H1 (cell line): ENCODE measurements around the gene ZNF750. TPM values are rescaled to one million over a fixed set of nuclear protein-coding genes. Genes with fewer than 3 reads are reported as not detected.

Source experiments
- CTCF ChIA-PET: fragments of 300-600 bp; sonication (Branson Sonifier 250); formaldehyde crosslinking; loops from one replicate; lab custom pipeline; 2021; ENCODE audit not compliant: partially characterized antibody; lab: Charles Lee
- POLR2A ChIA-PET: fragments of 300-600 bp; sonication (Branson Sonifier 250); formaldehyde crosslinking; loops from one replicate; lab custom pipeline; 2021; ENCODE audit warnings: inconsistent platforms; ENCODE audit not compliant: partially characterized antibody; lab: Charles Lee
- DNase-seq, 2 experiments: peaks; one replicate each; pipeline versions ENCODE4 v3.0.0 to v3.0.0-alpha.2; 2010 to 2022; ENCODE audit warnings: low spot score in 2 of 2, low read depth in 1 of 2, mixed read lengths in 1 of 2
- FAIRE-seq: peaks from 2 replicates; lab custom pipeline; 2011; peaks lifted over from hg19 to GRCh38; lab: Jason Lieb, UNC
- H2AFZ ChIP-seq: 2 replicates; pipeline ENCODE4 v1.8.1; 2012; ENCODE audit warnings: low read length, inconsistent platforms
- H2AK5ac ChIP-seq: 2 replicates; pipeline ENCODE4 v1.6.1; 2013; ENCODE audit warnings: low read depth, low read length
- H2BK120ac ChIP-seq: replicated peaks from 2 replicates; pipeline ENCODE3; 2013; ENCODE audit warnings: low read depth, low read length, inconsistent platforms
- H2BK12ac ChIP-seq: 2 replicates; pipeline ENCODE4 v1.6.1; 2013; ENCODE audit warnings: low read depth, low read length
- H2BK15ac ChIP-seq: 2 replicates; pipeline ENCODE4 v1.6.1; 2013; ENCODE audit warnings: low read length
- H2BK20ac ChIP-seq: 2 replicates; pipeline ENCODE4 v1.6.1; 2013; ENCODE audit warnings: low read length
- H2BK5ac ChIP-seq: 2 replicates; pipeline ENCODE4 v1.6.1; 2013; ENCODE audit warnings: low read depth, low read length
- H3K14ac ChIP-seq: 2 replicates; pipeline ENCODE4 v1.6.1; 2013; ENCODE audit warnings: inconsistent platforms; ENCODE audit not compliant: insufficient read length
- H3K18ac ChIP-seq: 2 replicates; pipeline ENCODE4 v1.6.1; 2013; ENCODE audit warnings: low read length; ENCODE audit errors: extremely low read depth
- H3K23ac ChIP-seq: 2 replicates; pipeline ENCODE4 v1.6.1; 2013; ENCODE audit warnings: inconsistent platforms; ENCODE audit not compliant: insufficient read length
- H3K23me2 ChIP-seq: 2 replicates; pipeline ENCODE4 v1.6.1; 2013; ENCODE audit warnings: low read depth, low read length
- H3K27ac ChIP-seq: 2 replicates; pipeline ENCODE4 v1.6.1; 2011; ENCODE audit warnings: low read depth, low read length, inconsistent platforms
- H3K27me3 ChIP-seq, 4 experiments: replicated peaks in 1 of 4; 1 replicate in 1 of 4; 2 replicates in 3 of 4; pipeline versions ENCODE4 v1.6.1 to v1.8.1; 2011 to 2013; ENCODE audit warnings: low read length in 3 of 4, mild to moderate bottlenecking in 3 of 4, inconsistent platforms in 2 of 4, mixed read lengths in 2 of 4, moderate library complexity in 1 of 4; ENCODE audit not compliant: control insufficient read depth in 3 of 4, insufficient read depth in 3 of 4; ENCODE audit errors: extremely low read depth in 1 of 4
- H3K36me3 ChIP-seq, 4 experiments: 2 replicates each; pipeline versions ENCODE4 v1.6.1 to v1.8.1; 2011 to 2013; ENCODE audit warnings: mild to moderate bottlenecking in 4 of 4, low read length in 3 of 4, moderate library complexity in 2 of 4, control low read depth in 1 of 4, inconsistent platforms in 1 of 4; ENCODE audit not compliant: insufficient read depth in 4 of 4, control insufficient read depth in 2 of 4
- H3K4ac ChIP-seq: replicated peaks from 2 replicates; pipeline ENCODE3; 2013; ENCODE audit warnings: low read length, low read depth, mixed read lengths, inconsistent platforms; ENCODE audit not compliant: insufficient read length
- H3K4me1 ChIP-seq, 4 experiments: replicated peaks in 1 of 4; 1 replicate in 1 of 4; 2 replicates in 3 of 4; pipeline versions ENCODE4 v1.6.1 to v1.8.1; 2011 to 2013; ENCODE audit warnings: low read length in 3 of 4, inconsistent platforms in 2 of 4, mixed read lengths in 1 of 4; ENCODE audit not compliant: insufficient read depth in 4 of 4, control insufficient read depth in 3 of 4
- H3K4me2 ChIP-seq, 2 experiments: 2 replicates each; pipeline versions ENCODE4 v1.6.1 to v1.8.1; 2011 to 2013; ENCODE audit warnings: low read depth in 2 of 2, low read length in 2 of 2, control low read depth in 1 of 2, inconsistent platforms in 1 of 2, mild to moderate bottlenecking in 1 of 2; ENCODE audit not compliant: insufficient read depth in 1 of 2
- H3K4me3 ChIP-seq, 4 experiments: fragments of 200-600, 300-600 bp in 1 of 4; sonication (generic), shearing (Covaris generic), sonication (Bioruptor Twin) in 1 of 4; 2 replicates each; pipeline versions ENCODE4 v1.5.1 to v1.8.1; 2011 to 2016; ENCODE audit warnings: low read length in 4 of 4, low read depth in 3 of 4, control low read depth in 2 of 4, inconsistent platforms in 2 of 4, mild to moderate bottlenecking in 2 of 4, mixed read lengths in 1 of 4, moderate library complexity in 1 of 4; ENCODE audit not compliant: insufficient read depth in 2 of 4; ENCODE audit errors: extremely low read depth in 1 of 4
- H3K56ac ChIP-seq: replicated peaks from 2 replicates; pipeline ENCODE3; 2013; ENCODE audit warnings: low read depth, mild to moderate bottlenecking, mixed read lengths, low read length, inconsistent platforms; ENCODE audit not compliant: insufficient read length
- H3K79me1 ChIP-seq: 2 replicates; pipeline ENCODE4 v1.6.1; 2013; ENCODE audit warnings: low read depth, low read length, control low read depth
- H3K79me2 ChIP-seq, 2 experiments: 2 replicates each; pipeline versions ENCODE4 v1.6.1 to v1.8.1; 2012 to 2013; ENCODE audit warnings: low read length in 2 of 2, mild to moderate bottlenecking in 2 of 2, inconsistent platforms in 1 of 2; ENCODE audit not compliant: insufficient read depth in 2 of 2, control insufficient read depth in 1 of 2
- H3K9ac ChIP-seq, 4 experiments: replicated peaks in 1 of 4; 1 replicate in 1 of 4; 2 replicates in 3 of 4; pipeline versions ENCODE4 v1.6.1 to v1.8.1; 2011 to 2013; ENCODE audit warnings: low read depth in 3 of 4, low read length in 3 of 4, control low read depth in 2 of 4, mild to moderate bottlenecking in 2 of 4, moderate library complexity in 2 of 4, inconsistent platforms in 1 of 4; ENCODE audit errors: extremely low read depth in 1 of 4
- H3K9me3 ChIP-seq, 2 experiments: 2 replicates each; pipeline versions ENCODE4 v1.6.1 to v1.8.1; 2012 to 2013; ENCODE audit warnings: mild to moderate bottlenecking in 2 of 2, moderate library complexity in 2 of 2, control low read depth in 1 of 2, inconsistent platforms in 1 of 2, low read depth in 1 of 2, low read length in 1 of 2, mixed read lengths in 1 of 2; ENCODE audit not compliant: insufficient read depth in 2 of 2
- H4K20me1 ChIP-seq, 2 experiments: replicated peaks in 1 of 2; 2 replicates each; pipeline versions ENCODE3 to v1.8.1; 2011 to 2013; ENCODE audit warnings: inconsistent platforms in 2 of 2, low read length in 2 of 2, mild to moderate bottlenecking in 1 of 2; ENCODE audit not compliant: insufficient read depth in 2 of 2, control insufficient read depth in 1 of 2
- H4K5ac ChIP-seq: 2 replicates; pipeline ENCODE4 v1.6.1; 2013; ENCODE audit warnings: low read length, low read depth, mixed read lengths, inconsistent platforms; ENCODE audit not compliant: insufficient read length
- H4K8ac ChIP-seq: 2 replicates; pipeline ENCODE4 v1.8.0; 2013; ENCODE audit warnings: mild to moderate bottlenecking, moderate library complexity, low read length, inconsistent platforms; ENCODE audit not compliant: insufficient read depth; ENCODE audit errors: extremely low read depth
- H4K91ac ChIP-seq: replicated peaks from 2 replicates; pipeline ENCODE3; 2013; ENCODE audit warnings: low read length, mixed read lengths, inconsistent platforms; ENCODE audit not compliant: insufficient read length
- EGR1 ChIP-seq: IDR thresholded peaks from 2 replicates; pipeline ENCODE4 v1.6.1; 2011; ENCODE audit warnings: low read depth, low read length, borderline replicate concordance
- MAX ChIP-seq: IDR thresholded peaks from 2 replicates; pipeline ENCODE4 v1.6.1; 2012; ENCODE audit warnings: inconsistent platforms
- POLR2A ChIP-seq, 2 experiments: IDR thresholded peaks; 1 replicate in 1 of 2; 2 replicates in 1 of 2; pipeline ENCODE4 v1.6.1; 2011; ENCODE audit warnings: low read depth in 2 of 2, low read length in 2 of 2, mild to moderate bottlenecking in 2 of 2; ENCODE audit errors: control extremely low read depth in 1 of 2
- YY1 ChIP-seq: IDR thresholded peaks from 2 replicates; pipeline ENCODE4 v1.6.1; 2011; ENCODE audit warnings: low read depth, mild to moderate bottlenecking, low read length
- WGBS, 2 experiments: shearing (Covaris generic) in 1 of 2; methylation state at CpG; one replicate each; pipeline versions ENCODE4 v1.1.6 to v1.1.7; 2013 to 2015; ENCODE audit warnings: low lambda C conversion rate in 2 of 2, mixed read lengths in 2 of 2, inconsistent platforms in 1 of 2, low coverage in 1 of 2, missing lambda C conversion rate in 1 of 2; ENCODE audit not compliant: insufficient replicate concordance in 2 of 2, insufficient coverage in 1 of 2, insufficient read length in 1 of 2; ENCODE audit errors: extremely low coverage in 1 of 2, missing lambda C conversion rate in 1 of 2; 5-methylcytosine and 5-hydroxymethylcytosine counted together
- polyA plus RNA-seq, 7 experiments: library from polyadenylated mRNA; depleted of rRNA in 3 of 7; stranded (reverse) in 5 of 7; unstranded in 2 of 7; fragments of >200 nt in 5 of 7; fragments of 200-250 nt in 2 of 7; gene quantifications; 1 replicate in 5 of 7; 2 replicates in 1 of 7; 4 replicates in 1 of 7; pipeline versions ENCODE4 v1.2.1 to v1.2.3, GENCODE V29; 2011 to 2013; ENCODE audit warnings: missing spikeins in 2 of 7, mixed read lengths in 2 of 7
- total RNA-seq: library from RNA; stranded (reverse); fragmentation: NEBNext Ultra II Directional; extraction: Animal tissue kit (Norgen Biotek cat#: 25700); gene quantifications from 2 replicates; pipeline ENCODE4 v1.2.1, GENCODE V29; 2021

Gene ZNF750
- total and polyA plus RNA-seq, 2 of the 8 experiments (the other 6 are each of a cell fraction or from before 2014, with no cell fraction given) = not detected

- 86% methylated on average over 11 of the region's 12 CpGs; no CpG with 5 or more reads in 1 of the 2 experiments for WGBS, 2 experiments
- no peak for DNase-seq
- TF ChIP-seq POLR2A (IDR thresholded peaks at IDR 0.05; ENCODE audit: control extremely low read depth in 1 of 2, low read depth in 2 of 2, low read length in 2 of 2) (no peak), EGR1 (no peak), YY1 (no peak), MAX (no peak)
These were observed 59.6 kb downstream of the ZNF750 start for GRCh38 chr17:82780195-82780594.

More at GRCh38 chr17:82780195-82780594, 59.6 kb downstream of the ZNF750 start:
- Histone ChIP-seq H4K91ac (no peak overlapping the region), H2AFZ (no peak overlapping the region), H3K79me2 (peaks cover 0 to 22% of the 10 kb centered on the region in 2 experiments; a peak in 1 of 4 replicates), H3K79me1 (peaks cover 19% of the 10 kb centered on the region), H2BK15ac (no peak overlapping the region), H3K9ac (no peak overlapping the region), H3K27ac (no peak overlapping the region), H2BK5ac (no peak overlapping the region; the same call in 1 of the 2 replicates), H2BK120ac (no peak overlapping the region), H4K5ac (no peak overlapping the region), H3K23me2 (no peaks in the 10 kb centered on the region), H3K4ac (no peak overlapping the region), H3K36me3 (peaks cover 5 to 25% (median 15%) of the 10 kb centered on the region in 4 experiments; a peak in 7 of 8 replicates), H3K14ac (no peak overlapping the region), H3K4me3 (no peak overlapping the region), H3K4me1 (peaks cover 0 to 4% (median 1%) of the 10 kb centered on the region in 4 experiments; a peak in 2 of 7 replicates), H3K4me2 (no peak overlapping the region), H4K8ac (no peak overlapping the region), H3K18ac (no peak overlapping the region), H4K20me1 (peaks cover 12 to 23% of the 10 kb centered on the region in 2 experiments), H3K27me3 (no peaks in the 10 kb centered on the region), H2AK5ac (no peak overlapping the region), H2BK20ac (no peak overlapping the region), H2BK12ac (no peak overlapping the region), H3K23ac (no peak overlapping the region), H3K9me3 (peaks cover 0 to 3% of the 10 kb centered on the region in 2 experiments; a peak in 1 of 4 replicates), H3K56ac (no peak overlapping the region)
- ChIA-PET POLR2A (interaction anchor here (0.6 kb wide), 1 partner anchor 264 kb away, joined by 3 read pairs; no protein-coding TSS in a partner anchor), CTCF (interaction anchor here (0.6 to 3.0 kb wide), 22 partner anchors 15 to 420 kb away, joined by 3 to 20 read pairs (median 4); partner anchors contain the start of gene ZNF750)
- FAIRE-seq = no peak
